WTC11 (cell line): ENCODE data around the gene ZFYVE19. TPM values are rescaled to one million over a fixed set of nuclear protein-coding genes. Genes with fewer than 3 reads are reported as not detected.
"Not testable (repeated sequence)": the region's sequence is repeated elsewhere in the genome, so short reads cannot be mapped to it uniquely, and the experiment has no call there.

ENCODE experiments used
- ATAC-seq: fragments of 200-7000 bp; cut with Tn5 transposase; 2 replicates; pipeline ENCODE4 v1.10.0; 2021; ENCODE audit warnings: mild to moderate bottlenecking, moderate library complexity
- CTCF ChIA-PET: fragments of 300-600 bp; sonication (Branson Sonifier 250); formaldehyde crosslinking; loops from one replicate; lab custom pipeline; 2021; ENCODE audit warnings: antibody characterized with exemption; lab: Charles Lee
- POLR2A ChIA-PET: fragments of 350-600 bp; sonication (Branson Sonifier 250); formaldehyde crosslinking; loops from one replicate; lab custom pipeline; 2021; ENCODE audit warnings: antibody characterized with exemption; lab: Charles Lee
- DNase-seq: peaks from one replicate; pipeline ENCODE4 v3.0.0; 2021; ENCODE audit warnings: low spot score
- H3K27ac Mint-ChIP-seq: 2 replicates; pipeline ENCODE4 v1.8.0; 2021; ENCODE audit warnings: mixed read lengths
- H3K27me3 Mint-ChIP-seq: 2 replicates; pipeline ENCODE4 v1.8.0; 2021; ENCODE audit warnings: low read depth, mild to moderate bottlenecking, moderate library complexity, mixed read lengths
- H3K36me3 Mint-ChIP-seq: 2 replicates; pipeline ENCODE4 v1.8.0; 2021; ENCODE audit warnings: mixed read lengths
- H3K4me1 Mint-ChIP-seq: 2 replicates; pipeline ENCODE4 v1.8.0; 2022; ENCODE audit warnings: mixed read lengths
- H3K4me3 Mint-ChIP-seq: 2 replicates; pipeline ENCODE4 v1.8.0; 2021; ENCODE audit warnings: mild to moderate bottlenecking, moderate library complexity, mixed read lengths
- H3K9me3 Mint-ChIP-seq: 2 replicates; pipeline ENCODE4 v1.8.0; 2021; ENCODE audit warnings: mixed read lengths
- ETV6 ChIP-seq: sonication (generic); formaldehyde crosslinking; IDR thresholded peaks from 2 replicates; pipeline ENCODE4 v1.8.1; 2022; ENCODE audit warnings: mild to moderate bottlenecking, missing genetic modification reagents
- KAT7 ChIP-seq: sonication (generic); formaldehyde crosslinking; IDR thresholded peaks from 2 replicates; pipeline ENCODE4 v1.8.1; 2023; ENCODE audit warnings: missing genetic modification reagents, mild to moderate bottlenecking, borderline replicate concordance
- MYBL2 ChIP-seq: sonication (generic); formaldehyde crosslinking; IDR thresholded peaks from 2 replicates; pipeline ENCODE4 v1.8.1; 2023; ENCODE audit warnings: mild to moderate bottlenecking, moderate library complexity, missing genetic modification reagents
- SOX15 ChIP-seq: fragments of 250-450 bp; sonication (Bioruptor Pico); IDR thresholded peaks from 2 replicates; pipeline ENCODE4 v1.9.0; 2021; ENCODE audit warnings: mild to moderate bottlenecking
- ZNF416 ChIP-seq: fragments of 250-450 bp; sonication (Bioruptor Pico); IDR thresholded peaks from 2 replicates; pipeline ENCODE4 v1.9.0; 2021; ENCODE audit warnings: mild to moderate bottlenecking, inconsistent platforms
- total RNA-seq: library from RNA; stranded (reverse); gene quantifications from 3 replicates; pipeline ENCODE4 v1.2.3, GENCODE V29; 2021
- TF ChIP-seq, protein P1 (sequence below): sonication (generic); formaldehyde crosslinking; IDR thresholded peaks from 2 replicates; pipeline ENCODE4 v1.8.1; 2022; ENCODE audit warnings: low read depth, mild to moderate bottlenecking, moderate library complexity, missing genetic modification reagents, borderline replicate concordance
- TF ChIP-seq, protein P2 (sequence below): fragments of 250-450 bp; sonication (Bioruptor Pico); IDR thresholded peaks from 2 replicates; pipeline ENCODE4 v1.9.0; 2021; ENCODE audit warnings: mild to moderate bottlenecking
- TF ChIP-seq, protein P3 (sequence below): sonication (generic); formaldehyde crosslinking; conservative IDR thresholded peaks from 2 replicates; pipeline ENCODE4 v1.8.1; 2022; ENCODE audit warnings: mild to moderate bottlenecking, missing genetic modification reagents
- TF ChIP-seq, protein P4 (sequence below): sonication (generic); formaldehyde crosslinking; IDR thresholded peaks from 2 replicates; pipeline ENCODE4 v1.8.0; 2022; ENCODE audit warnings: mild to moderate bottlenecking, missing genetic modification reagents
- TF ChIP-seq, protein P5 (sequence below): fragments of 200-600 bp; IDR thresholded peaks from 2 replicates; pipeline ENCODE4 v1.8.0; 2022; ENCODE audit warnings: antibody characterized with exemption
- TF ChIP-seq, protein P6 (sequence below): sonication (generic); formaldehyde crosslinking; IDR thresholded peaks from 2 replicates; pipeline ENCODE4 v1.8.1; 2022; ENCODE audit warnings: mild to moderate bottlenecking, missing genetic modification reagents, moderate library complexity, borderline replicate concordance
- TF ChIP-seq, protein P7 (sequence below): sonication (generic); formaldehyde crosslinking; IDR thresholded peaks from 2 replicates; pipeline ENCODE4 v1.8.1; 2023; ENCODE audit warnings: mild to moderate bottlenecking, moderate library complexity, missing genetic modification reagents

ZFYVE19 gene
- total RNA-seq, 1 experiment from 2014 or later: 18.9 TPM

DNA sequence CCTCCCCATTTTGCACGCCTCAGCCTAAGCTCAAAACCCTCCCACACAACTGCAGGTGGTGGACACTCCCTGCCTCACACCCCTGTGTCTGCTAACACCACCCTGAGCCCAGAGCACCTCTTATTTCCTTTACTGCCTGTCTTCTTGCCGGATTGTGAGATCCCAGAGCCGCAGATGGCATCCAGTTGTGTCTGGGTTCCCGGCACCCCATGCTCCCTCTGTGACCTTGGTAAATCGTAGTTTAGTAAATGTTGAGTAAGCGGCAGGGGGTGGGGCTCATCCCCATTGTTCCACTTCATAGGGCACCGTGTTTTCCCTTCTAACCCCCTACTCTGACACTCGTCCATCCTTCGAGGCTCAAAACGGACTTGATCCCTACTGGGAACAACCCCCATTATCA is 51.8 kb downstream of the ZFYVE19 start (continued):
- no peak for TF ChIP-seq KAT7 (CRISPR knock-in tag)
- no peak for TF ChIP-seq SOX15
- TF ChIP-seq, protein P1, sequence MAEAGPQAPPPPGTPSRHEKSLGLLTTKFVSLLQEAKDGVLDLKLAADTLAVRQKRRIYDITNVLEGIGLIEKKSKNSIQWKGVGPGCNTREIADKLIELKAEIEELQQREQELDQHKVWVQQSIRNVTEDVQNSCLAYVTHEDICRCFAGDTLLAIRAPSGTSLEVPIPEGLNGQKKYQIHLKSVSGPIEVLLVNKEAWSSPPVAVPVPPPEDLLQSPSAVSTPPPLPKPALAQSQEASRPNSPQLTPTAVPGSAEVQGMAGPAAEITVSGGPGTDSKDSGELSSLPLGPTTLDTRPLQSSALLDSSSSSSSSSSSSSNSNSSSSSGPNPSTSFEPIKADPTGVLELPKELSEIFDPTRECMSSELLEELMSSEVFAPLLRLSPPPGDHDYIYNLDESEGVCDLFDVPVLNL: no peak
- TF ChIP-seq, protein P2, sequence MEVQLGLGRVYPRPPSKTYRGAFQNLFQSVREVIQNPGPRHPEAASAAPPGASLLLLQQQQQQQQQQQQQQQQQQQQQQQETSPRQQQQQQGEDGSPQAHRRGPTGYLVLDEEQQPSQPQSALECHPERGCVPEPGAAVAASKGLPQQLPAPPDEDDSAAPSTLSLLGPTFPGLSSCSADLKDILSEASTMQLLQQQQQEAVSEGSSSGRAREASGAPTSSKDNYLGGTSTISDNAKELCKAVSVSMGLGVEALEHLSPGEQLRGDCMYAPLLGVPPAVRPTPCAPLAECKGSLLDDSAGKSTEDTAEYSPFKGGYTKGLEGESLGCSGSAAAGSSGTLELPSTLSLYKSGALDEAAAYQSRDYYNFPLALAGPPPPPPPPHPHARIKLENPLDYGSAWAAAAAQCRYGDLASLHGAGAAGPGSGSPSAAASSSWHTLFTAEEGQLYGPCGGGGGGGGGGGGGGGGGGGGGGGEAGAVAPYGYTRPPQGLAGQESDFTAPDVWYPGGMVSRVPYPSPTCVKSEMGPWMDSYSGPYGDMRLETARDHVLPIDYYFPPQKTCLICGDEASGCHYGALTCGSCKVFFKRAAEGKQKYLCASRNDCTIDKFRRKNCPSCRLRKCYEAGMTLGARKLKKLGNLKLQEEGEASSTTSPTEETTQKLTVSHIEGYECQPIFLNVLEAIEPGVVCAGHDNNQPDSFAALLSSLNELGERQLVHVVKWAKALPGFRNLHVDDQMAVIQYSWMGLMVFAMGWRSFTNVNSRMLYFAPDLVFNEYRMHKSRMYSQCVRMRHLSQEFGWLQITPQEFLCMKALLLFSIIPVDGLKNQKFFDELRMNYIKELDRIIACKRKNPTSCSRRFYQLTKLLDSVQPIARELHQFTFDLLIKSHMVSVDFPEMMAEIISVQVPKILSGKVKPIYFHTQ (CRISPR knock-in tag): no peak
- TF ChIP-seq ETV6: no peak
- TF ChIP-seq, protein P3, sequence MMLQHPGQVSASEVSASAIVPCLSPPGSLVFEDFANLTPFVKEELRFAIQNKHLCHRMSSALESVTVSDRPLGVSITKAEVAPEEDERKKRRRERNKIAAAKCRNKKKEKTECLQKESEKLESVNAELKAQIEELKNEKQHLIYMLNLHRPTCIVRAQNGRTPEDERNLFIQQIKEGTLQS (CRISPR knock-in tag): no peak

DNA sequence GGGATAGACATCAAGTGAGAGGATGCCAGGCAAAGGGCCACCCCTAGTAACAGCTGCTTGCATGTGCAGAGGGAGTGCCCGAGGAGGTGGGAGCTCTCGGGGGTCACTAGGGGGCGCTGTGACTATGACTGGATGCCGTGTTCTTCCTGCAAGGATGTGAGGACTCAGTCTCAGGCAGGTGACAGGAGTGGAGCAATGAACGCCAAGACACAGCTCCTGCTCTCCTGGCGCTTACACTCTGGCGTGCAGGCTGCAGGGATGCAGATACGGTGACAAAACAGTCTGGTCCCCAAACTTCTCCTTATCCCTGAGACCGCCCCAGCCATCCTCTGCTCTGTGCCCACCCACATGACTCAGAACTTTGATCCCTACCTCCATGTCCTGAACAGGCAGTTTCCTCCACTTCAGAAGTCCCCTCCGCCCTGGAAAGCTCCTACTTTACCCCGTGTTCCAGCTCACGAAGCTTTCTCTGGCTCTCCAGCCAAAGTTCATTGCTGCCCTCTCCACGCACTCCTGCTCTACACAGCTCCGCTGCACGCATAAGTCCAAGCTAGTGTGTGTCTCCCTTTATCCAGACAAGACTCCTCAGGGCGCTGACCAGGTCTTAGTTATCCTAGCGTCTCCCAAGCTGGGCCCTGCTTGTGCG is 52.4 kb downstream of the ZFYVE19 start:
- ATAC-seq (peak; percentile 87), DNase-seq (peak; percentile 94)
- 0 out of 2 replicates have a peak, but pooled peaks have one; percentile 29 for TF ChIP-seq MYBL2 (CRISPR knock-in tag)
- TF ChIP-seq, protein P4, sequence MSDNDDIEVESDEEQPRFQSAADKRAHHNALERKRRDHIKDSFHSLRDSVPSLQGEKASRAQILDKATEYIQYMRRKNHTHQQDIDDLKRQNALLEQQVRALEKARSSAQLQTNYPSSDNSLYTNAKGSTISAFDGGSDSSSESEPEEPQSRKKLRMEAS: 0 out of 2 replicates have a peak, but pooled peaks have one; percentile 19
- TF ChIP-seq, protein P5, sequence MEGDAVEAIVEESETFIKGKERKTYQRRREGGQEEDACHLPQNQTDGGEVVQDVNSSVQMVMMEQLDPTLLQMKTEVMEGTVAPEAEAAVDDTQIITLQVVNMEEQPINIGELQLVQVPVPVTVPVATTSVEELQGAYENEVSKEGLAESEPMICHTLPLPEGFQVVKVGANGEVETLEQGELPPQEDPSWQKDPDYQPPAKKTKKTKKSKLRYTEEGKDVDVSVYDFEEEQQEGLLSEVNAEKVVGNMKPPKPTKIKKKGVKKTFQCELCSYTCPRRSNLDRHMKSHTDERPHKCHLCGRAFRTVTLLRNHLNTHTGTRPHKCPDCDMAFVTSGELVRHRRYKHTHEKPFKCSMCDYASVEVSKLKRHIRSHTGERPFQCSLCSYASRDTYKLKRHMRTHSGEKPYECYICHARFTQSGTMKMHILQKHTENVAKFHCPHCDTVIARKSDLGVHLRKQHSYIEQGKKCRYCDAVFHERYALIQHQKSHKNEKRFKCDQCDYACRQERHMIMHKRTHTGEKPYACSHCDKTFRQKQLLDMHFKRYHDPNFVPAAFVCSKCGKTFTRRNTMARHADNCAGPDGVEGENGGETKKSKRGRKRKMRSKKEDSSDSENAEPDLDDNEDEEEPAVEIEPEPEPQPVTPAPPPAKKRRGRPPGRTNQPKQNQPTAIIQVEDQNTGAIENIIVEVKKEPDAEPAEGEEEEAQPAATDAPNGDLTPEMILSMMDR: peak; percentile 92
- TF ChIP-seq, protein P6, sequence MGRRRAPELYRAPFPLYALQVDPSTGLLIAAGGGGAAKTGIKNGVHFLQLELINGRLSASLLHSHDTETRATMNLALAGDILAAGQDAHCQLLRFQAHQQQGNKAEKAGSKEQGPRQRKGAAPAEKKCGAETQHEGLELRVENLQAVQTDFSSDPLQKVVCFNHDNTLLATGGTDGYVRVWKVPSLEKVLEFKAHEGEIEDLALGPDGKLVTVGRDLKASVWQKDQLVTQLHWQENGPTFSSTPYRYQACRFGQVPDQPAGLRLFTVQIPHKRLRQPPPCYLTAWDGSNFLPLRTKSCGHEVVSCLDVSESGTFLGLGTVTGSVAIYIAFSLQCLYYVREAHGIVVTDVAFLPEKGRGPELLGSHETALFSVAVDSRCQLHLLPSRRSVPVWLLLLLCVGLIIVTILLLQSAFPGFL (CRISPR knock-in tag): no peak
- no peak for TF ChIP-seq SOX15
- TF ChIP-seq, protein P7, sequence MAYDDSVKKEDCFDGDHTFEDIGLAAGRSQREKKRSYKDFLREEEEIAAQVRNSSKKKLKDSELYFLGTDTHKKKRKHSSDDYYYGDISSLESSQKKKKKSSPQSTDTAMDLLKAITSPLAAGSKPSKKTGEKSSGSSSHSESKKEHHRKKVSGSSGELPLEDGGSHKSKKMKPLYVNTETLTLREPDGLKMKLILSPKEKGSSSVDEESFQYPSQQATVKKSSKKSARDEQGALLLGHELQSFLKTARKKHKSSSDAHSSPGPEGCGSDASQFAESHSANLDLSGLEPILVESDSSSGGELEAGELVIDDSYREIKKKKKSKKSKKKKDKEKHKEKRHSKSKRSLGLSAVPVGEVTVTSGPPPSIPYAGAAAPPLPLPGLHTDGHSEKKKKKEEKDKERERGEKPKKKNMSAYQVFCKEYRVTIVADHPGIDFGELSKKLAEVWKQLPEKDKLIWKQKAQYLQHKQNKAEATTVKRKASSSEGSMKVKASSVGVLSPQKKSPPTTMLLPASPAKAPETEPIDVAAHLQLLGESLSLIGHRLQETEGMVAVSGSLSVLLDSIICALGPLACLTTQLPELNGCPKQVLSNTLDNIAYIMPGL (CRISPR knock-in tag): peak; percentile 59; the same call in 1 of the 2 replicates
- TF ChIP-seq ZNF416 (CRISPR knock-in tag): 0 out of 2 replicates have a peak, but pooled peaks have one; percentile 30
- no peak overlapping the region for H3K4me3 Mint-ChIP-seq
- CTCF ChIA-PET: interaction anchor here (0.5 to 10.0 kb wide), 46 partner anchors 13 to 474 kb away, joined by 3 to 500 read pairs (median 6); partner anchors contain the start of genes BAHD1, CHAC1, DLL4 and DNAJC17
- peak overlapping the region; percentile 65 for H3K27ac Mint-ChIP-seq
- POLR2A ChIA-PET: interaction anchor here (0.7 to 3.0 kb wide), 6 partner anchors 10 to 95 kb away, joined by 3 to 39 read pairs (median 6); partner anchors contain the start of genes RHOV, SPINT1 and VPS18
- H3K36me3 Mint-ChIP-seq: peaks cover 22% of the 10 kb centered on the region
- peaks cover 22% of the 10 kb centered on the region for H3K4me1 Mint-ChIP-seq
- H3K9me3 Mint-ChIP-seq: no peaks in the 10 kb centered on the region
- no peaks in the 10 kb centered on the region for H3K27me3 Mint-ChIP-seq

DNA sequence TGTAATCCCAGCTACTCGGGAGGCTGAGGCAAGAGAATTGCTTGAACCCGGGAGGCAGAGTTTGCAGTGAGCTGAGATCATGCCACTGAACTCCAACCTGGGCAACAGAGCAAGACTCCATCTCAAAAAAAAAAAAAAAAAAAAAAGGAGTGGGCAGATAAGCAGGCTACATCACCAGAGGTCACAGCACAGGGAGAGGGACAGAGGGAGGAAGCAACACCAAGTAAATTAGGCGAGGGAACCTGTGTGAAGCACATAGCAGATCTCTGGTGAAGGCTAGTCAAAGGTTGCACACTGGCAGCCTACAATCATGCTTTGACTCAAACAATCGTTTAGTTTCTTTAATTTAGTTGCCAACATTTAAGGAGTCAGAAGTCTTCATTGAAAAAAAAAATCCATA is 54.3 kb downstream of the ZFYVE19 start:
- DNase-seq, H3K9me3 Mint-ChIP-seq, H3K4me3 Mint-ChIP-seq, ATAC-seq, H3K27ac Mint-ChIP-seq, H3K27me3 Mint-ChIP-seq: not testable (repeated sequence)
- Mint-ChIP-seq H3K36me3 (peaks cover 11% of the 10 kb centered on the region), H3K4me1 (peaks cover 22% of the 10 kb centered on the region)
- CTCF ChIA-PET: interaction anchor here (0.8 to 10.0 kb wide), 3 partner anchors 31 to 809 kb away, joined by 4 to 500 read pairs (median 8); partner anchors contain the start of gene VPS18
- POLR2A ChIA-PET: interaction anchor here (0.7 kb wide), 2 partner anchors 54 to 266 kb away, joined by 3 to 6 read pairs; partner anchors contain the start of gene DNAJC17
